HEK293 (cell line): ENCODE results near the gene XPR1.

ENCODE experiments used
- CTCF ChIA-PET: fragments of 350-600 bp; formaldehyde crosslinking; extraction: SDS; loops from one replicate; lab custom pipeline; 2021; ENCODE audit warnings: antibody characterized with exemption; lab: Yijun Ruan, JAX
- POLR2A ChIA-PET: fragments of 300-600 bp; formaldehyde crosslinking; extraction: SDS; loops from one replicate; lab custom pipeline; 2020; ENCODE audit warnings: antibody characterized with exemption, inconsistent platforms; lab: Yijun Ruan, JAX
- H3K27ac ChIP-seq: fragments of 200-500 bp; sonication (Bioruptor generic); 2 replicates; pipeline ENCODE4 v1.5.1; 2014; ENCODE audit warnings: low read depth, low read length, control low read depth, inconsistent platforms; ENCODE audit errors: extremely low read depth
- H3K36me3 ChIP-seq, 2 experiments: fragments of 200-500 bp in 1 of 2; sonication (Bioruptor generic) in 1 of 2; 1 replicate in 1 of 2; 2 replicates in 1 of 2; pipeline ENCODE4 v1.5.1; 2014 to 2017; ENCODE audit warnings: inconsistent platforms in 2 of 2, low read length in 2 of 2; ENCODE audit not compliant: control insufficient read depth in 2 of 2, insufficient read depth in 1 of 2
- H3K4me1 ChIP-seq: fragments of 200-500 bp; sonication (Bioruptor generic); 2 replicates; pipeline ENCODE4 v1.5.1; 2014; ENCODE audit warnings: mild to moderate bottlenecking, low read length, inconsistent platforms; ENCODE audit not compliant: control insufficient read depth, insufficient read depth
- H3K4me3 ChIP-seq: 2 replicates; pipeline ENCODE4 v1.5.1; 2011; ENCODE audit warnings: low read depth, mild to moderate bottlenecking, control low read depth, low read length, moderate library complexity
- H3K9me3 ChIP-seq: fragments of 200-500 bp; sonication (Bioruptor generic); 2 replicates; pipeline ENCODE4 v1.5.1; 2014; ENCODE audit warnings: low read depth, low read length, inconsistent platforms; ENCODE audit not compliant: control insufficient read depth, insufficient read depth
- BCL11A ChIP-seq: fragments of 450-650 bp; formaldehyde crosslinking; IDR thresholded peaks from 2 replicates; pipeline ENCODE4 v1.5.1; 2016; ENCODE audit warnings: low read depth, missing biosample characterization, missing genetic modification characterization
- GLI4 ChIP-seq: fragments of 450-650 bp; formaldehyde crosslinking; IDR thresholded peaks from 2 replicates; pipeline ENCODE4 v1.5.1; 2016; ENCODE audit warnings: missing biosample characterization, missing genetic modification characterization
- HIC1 ChIP-seq: fragments of 450-650 bp; formaldehyde crosslinking; IDR thresholded peaks from 2 replicates; pipeline ENCODE4 v1.5.1; 2016; ENCODE audit warnings: missing biosample characterization, missing genetic modification characterization
- KLF8 ChIP-seq: fragments of 450-650 bp; formaldehyde crosslinking; IDR thresholded peaks from 2 replicates; pipeline ENCODE4 v1.5.1; 2016; ENCODE audit warnings: missing biosample characterization, missing genetic modification characterization
- SCRT2 ChIP-seq: fragments of 450-650 bp; formaldehyde crosslinking; IDR thresholded peaks from 2 replicates; pipeline ENCODE4 v1.5.1; 2016; ENCODE audit warnings: missing biosample characterization, missing genetic modification characterization
- TCF7L2 ChIP-seq: IDR thresholded peaks from 2 replicates; pipeline ENCODE4 v1.6.1; 2011; ENCODE audit warnings: low read depth, mild to moderate bottlenecking, inconsistent platforms, low read length, moderate library complexity, borderline replicate concordance
- TRIM28 ChIP-seq: IDR thresholded peaks from 2 replicates; pipeline ENCODE4 v1.6.1; 2011; ENCODE audit warnings: low read length, control low read depth, borderline replicate concordance
- ZFHX2 ChIP-seq: fragments of 450-650 bp; formaldehyde crosslinking; conservative IDR thresholded peaks from 2 replicates; pipeline ENCODE4 v1.5.1; 2016; ENCODE audit warnings: missing biosample characterization, missing genetic modification characterization
- ZFP41 ChIP-seq: fragments of 450-650 bp; formaldehyde crosslinking; IDR thresholded peaks from 2 replicates; pipeline ENCODE4 v1.5.1; 2016; ENCODE audit warnings: missing biosample characterization, missing genetic modification characterization, borderline replicate concordance
- ZNF114 ChIP-seq: fragments of 450-650 bp; formaldehyde crosslinking; IDR thresholded peaks from 2 replicates; pipeline ENCODE4 v1.5.0; 2017; ENCODE audit warnings: missing biosample characterization, missing genetic modification characterization
- ZNF121 ChIP-seq: fragments of 450-650 bp; formaldehyde crosslinking; IDR thresholded peaks from 2 replicates; pipeline ENCODE4 v1.5.1; 2016; ENCODE audit warnings: missing biosample characterization, missing genetic modification characterization
- ZNF138 ChIP-seq: fragments of 450-650 bp; formaldehyde crosslinking; IDR thresholded peaks from 2 replicates; pipeline ENCODE4 v1.5.1; 2016; ENCODE audit warnings: missing biosample characterization, missing genetic modification characterization, borderline replicate concordance
- ZNF211 ChIP-seq: fragments of 450-650 bp; formaldehyde crosslinking; IDR thresholded peaks from 2 replicates; pipeline ENCODE4 v1.5.1; 2016; ENCODE audit warnings: low read depth, missing biosample characterization, missing genetic modification characterization
- ZNF354C ChIP-seq: fragments of 450-650 bp; formaldehyde crosslinking; IDR thresholded peaks from 2 replicates; pipeline ENCODE4 v1.5.1; 2016; ENCODE audit warnings: missing biosample characterization, missing genetic modification characterization, low read depth, borderline replicate concordance
- ZNF529 ChIP-seq: fragments of 450-650 bp; formaldehyde crosslinking; IDR thresholded peaks from 2 replicates; pipeline ENCODE4 v1.5.1; 2017; ENCODE audit warnings: missing genetic modification characterization, missing biosample characterization; ENCODE audit not compliant: insufficient replicate concordance
- ZNF544 ChIP-seq: fragments of 450-650 bp; formaldehyde crosslinking; IDR thresholded peaks from 2 replicates; pipeline ENCODE4 v1.5.0; 2017; ENCODE audit warnings: missing biosample characterization, missing genetic modification characterization
- ZNF558 ChIP-seq: fragments of 450-650 bp; formaldehyde crosslinking; IDR thresholded peaks from 2 replicates; pipeline ENCODE4 v1.5.1; 2016; ENCODE audit warnings: missing biosample characterization, missing genetic modification characterization
- ZNF701 ChIP-seq: fragments of 450-650 bp; formaldehyde crosslinking; IDR thresholded peaks from 2 replicates; pipeline ENCODE4 v1.5.1; 2016; ENCODE audit warnings: missing biosample characterization, missing genetic modification characterization
- ZSCAN4 ChIP-seq: fragments of 450-650 bp; formaldehyde crosslinking; IDR thresholded peaks from 2 replicates; pipeline ENCODE4 v1.5.1; 2017; ENCODE audit warnings: missing biosample characterization, missing genetic modification characterization
- ZXDB ChIP-seq: fragments of 450-650 bp; formaldehyde crosslinking; IDR thresholded peaks from 2 replicates; pipeline ENCODE4 v1.5.1; 2016; ENCODE audit warnings: missing biosample characterization, missing genetic modification characterization
- TF ChIP-seq, protein P1 (sequence below): fragments of 450-650 bp; formaldehyde crosslinking; IDR thresholded peaks from 2 replicates; pipeline ENCODE4 v1.5.1; 2016; ENCODE audit warnings: missing biosample characterization, missing genetic modification characterization

XPR1 gene

GRCh38 chr1:180893614-180894013, 261.8 kb downstream of the XPR1 start:
- CTCF ChIA-PET: no interaction called here

DNA sequence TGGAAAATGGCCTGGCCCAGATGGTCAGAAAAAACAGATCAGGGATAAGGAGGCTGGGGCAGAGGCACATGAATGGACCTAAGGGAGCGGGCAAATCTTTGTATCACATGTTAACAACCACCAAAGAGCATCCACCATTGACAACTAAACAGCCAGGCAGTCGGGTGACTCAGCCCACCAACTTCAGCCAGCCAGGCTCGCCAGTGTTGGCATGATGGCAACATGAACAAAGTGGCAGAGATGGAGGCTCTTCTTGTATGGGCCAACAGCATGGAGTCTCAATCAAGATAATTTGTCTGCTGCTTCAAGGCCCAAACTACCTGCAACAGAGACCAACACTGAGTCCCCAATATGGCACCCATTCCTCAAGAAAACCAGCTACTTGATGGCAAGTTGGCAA, 264.3 kb downstream of the XPR1 start:
- no peaks in the 10 kb centered on the region for H3K9me3 ChIP-seq
- no peak overlapping the region for H3K4me3 ChIP-seq
- TF ChIP-seq ZFHX2 (tag by site-specific recombination): no peak
- TF ChIP-seq ZNF701 (tag by site-specific recombination): no peak
- no peak for TF ChIP-seq ZSCAN4 (tag by site-specific recombination)
- TF ChIP-seq, protein P1, sequence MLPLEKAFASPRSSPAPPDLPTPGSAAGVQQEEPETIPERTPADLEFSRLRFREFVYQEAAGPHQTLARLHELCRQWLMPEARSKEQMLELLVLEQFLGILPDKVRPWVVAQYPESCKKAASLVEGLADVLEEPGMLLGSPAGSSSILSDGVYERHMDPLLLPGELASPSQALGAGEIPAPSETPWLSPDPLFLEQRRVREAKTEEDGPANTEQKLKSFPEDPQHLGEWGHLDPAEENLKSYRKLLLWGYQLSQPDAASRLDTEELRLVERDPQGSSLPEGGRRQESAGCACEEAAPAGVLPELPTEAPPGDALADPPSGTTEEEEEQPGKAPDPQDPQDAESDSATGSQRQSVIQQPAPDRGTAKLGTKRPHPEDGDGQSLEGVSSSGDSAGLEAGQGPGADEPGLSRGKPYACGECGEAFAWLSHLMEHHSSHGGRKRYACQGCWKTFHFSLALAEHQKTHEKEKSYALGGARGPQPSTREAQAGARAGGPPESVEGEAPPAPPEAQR (tag by site-specific recombination): no peak
- TF ChIP-seq GLI4: no peak
- no peak for TF ChIP-seq ZNF138 (tag by site-specific recombination)
- no peak for TF ChIP-seq TRIM28
- no peak for TF ChIP-seq TCF7L2
- TF ChIP-seq ZNF114 (tag by site-specific recombination): no peak
- TF ChIP-seq ZXDB (tag by site-specific recombination): no peak
- no peak for TF ChIP-seq KLF8 (tag by site-specific recombination)
- no peak for TF ChIP-seq BCL11A
- no peak for TF ChIP-seq HIC1 (tag by site-specific recombination)
- TF ChIP-seq ZFP41 (tag by site-specific recombination): no peak
- TF ChIP-seq ZNF529 (tag by site-specific recombination): no peak
- no peak for TF ChIP-seq ZNF121
- TF ChIP-seq ZNF544 (tag by site-specific recombination): no peak
- ChIA-PET POLR2A (no interaction called here), CTCF (interaction anchor here (1.9 kb wide), 1 partner anchor 9 kb away, joined by 4 read pairs; no protein-coding TSS in a partner anchor)
- no peak overlapping the region for H3K27ac ChIP-seq
- H3K36me3 ChIP-seq: no peaks in the 10 kb centered on the region
- no peaks in the 10 kb centered on the region for H3K4me1 ChIP-seq

More at GRCh38 chr1:180893614-180894013, 261.8 kb downstream of the XPR1 start:
- H3K4me3 ChIP-seq: no peak overlapping the region
- no peaks in the 10 kb centered on the region for H3K4me1 ChIP-seq
- no peaks in the 10 kb centered on the region for H3K36me3 ChIP-seq
- TF ChIP-seq ZNF354C (tag by site-specific recombination): no peak
- TF ChIP-seq SCRT2: 0 out of 2 replicates have a peak, but pooled peaks have one; percentile 11
- no peak for TF ChIP-seq ZNF211
- no peak for TF ChIP-seq ZNF558 (tag by site-specific recombination)
- H3K9me3 ChIP-seq: no peaks in the 10 kb centered on the region
- POLR2A ChIA-PET: no interaction called here
- H3K27ac ChIP-seq: no peak overlapping the region
